Osteocyte (in vitro differentiated cells): ENCODE results near the gene LRR1. TPM values are rescaled to one million over a fixed set of nuclear protein-coding genes. Genes with fewer than 3 reads are reported as not detected.
"Not testable (repeated sequence)": the region's sequence is repeated elsewhere in the genome, so short reads cannot be mapped to it uniquely, and the experiment has no call there.

Experiments
- DNase-seq: peaks from one replicate; pipeline ENCODE4 v3.0.0; 2021; ENCODE audit warnings: mixed read lengths; ENCODE audit not compliant: unreplicated experiment; ENCODE audit errors: extremely low spot score
- H3K27ac Mint-ChIP-seq: one replicate; pipeline ENCODE4 v1.8.0; 2021; ENCODE audit warnings: mild to moderate bottlenecking, mixed read lengths; ENCODE audit not compliant: unreplicated experiment
- H3K27me3 Mint-ChIP-seq: one replicate; pipeline ENCODE4 v1.8.0; 2021; ENCODE audit warnings: mixed read lengths; ENCODE audit not compliant: unreplicated experiment
- H3K36me3 Mint-ChIP-seq: one replicate; pipeline ENCODE4 v1.8.0; 2021; ENCODE audit warnings: mixed read lengths; ENCODE audit not compliant: unreplicated experiment
- H3K4me1 Mint-ChIP-seq: one replicate; pipeline ENCODE4 v1.8.0; 2021; ENCODE audit warnings: mixed read lengths; ENCODE audit not compliant: unreplicated experiment
- H3K4me3 Mint-ChIP-seq: one replicate; pipeline ENCODE4 v1.8.0; 2021; ENCODE audit warnings: mild to moderate bottlenecking, moderate library complexity, mixed read lengths; ENCODE audit not compliant: unreplicated experiment
- H3K9me3 Mint-ChIP-seq: one replicate; pipeline ENCODE4 v1.8.0; 2021; ENCODE audit warnings: mixed read lengths; ENCODE audit not compliant: unreplicated experiment
- CTCF ChIP-seq: fragments of 200-600 bp; sonication (generic); IDR thresholded peaks from 2 replicates; pipeline ENCODE4 v1.5.0; 2021; ENCODE audit warnings: antibody characterized with exemption, mild to moderate bottlenecking, moderate library complexity
- total RNA-seq: library from RNA; stranded (reverse); gene quantifications from 2 replicates; pipeline ENCODE4 v1.2.1, GENCODE V29; 2021

LRR1 gene
- total RNA-seq, 1 donor from 2014 or later, result 7.4 TPM

DNA sequence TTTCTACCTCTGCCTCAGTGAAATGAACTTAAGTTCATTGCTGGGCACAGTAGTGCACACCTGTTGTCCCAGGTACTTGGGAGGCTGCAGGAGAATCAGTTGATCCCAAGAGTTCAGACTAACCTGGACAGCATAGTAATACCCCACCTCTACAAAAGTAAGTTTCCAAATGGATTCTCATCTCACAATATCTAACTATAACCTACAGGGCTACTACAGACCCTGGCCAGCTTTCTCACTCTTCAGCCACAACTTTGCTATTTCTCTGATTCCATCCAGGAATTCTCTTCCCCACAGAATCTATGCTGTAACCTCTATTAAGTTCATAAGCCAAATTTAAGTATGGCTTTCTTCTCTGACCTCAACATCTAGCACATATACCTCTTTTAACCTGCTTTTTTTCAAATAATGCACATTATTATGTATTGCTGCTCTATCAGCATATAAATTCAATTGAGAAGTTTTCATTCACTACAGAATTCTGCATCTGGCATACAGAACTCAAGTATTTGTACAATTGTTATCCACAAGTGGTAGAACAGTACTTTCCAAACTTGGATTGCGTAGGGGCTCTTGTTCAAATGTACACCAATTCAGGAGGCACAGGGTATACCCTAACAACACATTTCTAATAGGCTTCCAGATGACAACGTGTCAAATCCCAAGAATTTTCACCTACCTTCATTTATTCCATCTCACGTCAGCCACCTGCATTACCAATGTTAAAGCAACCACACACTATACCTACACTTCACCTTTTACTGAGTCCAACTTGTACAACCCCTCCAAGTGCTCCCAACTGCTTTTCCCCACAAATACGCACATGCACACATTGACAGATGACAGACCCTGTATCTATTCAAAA lies 16.4 kb upstream of the LRR1 start:
- peak overlapping the region; percentile 53 for H3K27ac Mint-ChIP-seq
- H3K4me1 Mint-ChIP-seq, result peaks cover 37% of the 10 kb centered on the region
- H3K36me3 Mint-ChIP-seq, result peaks cover 37% of the 10 kb centered on the region
- DNase-seq, result no peak
- no peaks in the 10 kb centered on the region for H3K27me3 Mint-ChIP-seq
- H3K9me3 Mint-ChIP-seq, result no peaks in the 10 kb centered on the region
- no peak overlapping the region for H3K4me3 Mint-ChIP-seq
- TF ChIP-seq CTCF, result no peak

- DNase-seq, result no peak
- peak overlapping the region; percentile 55 for H3K4me3 Mint-ChIP-seq
- no peaks in the 10 kb centered on the region for H3K9me3 Mint-ChIP-seq
- peaks cover 32% of the 10 kb centered on the region for H3K36me3 Mint-ChIP-seq
- peak overlapping the region; percentile 34 for H3K27ac Mint-ChIP-seq
- peaks cover 37% of the 10 kb centered on the region for H3K4me1 Mint-ChIP-seq
- no peaks in the 10 kb centered on the region for H3K27me3 Mint-ChIP-seq
- TF ChIP-seq CTCF, result no peak
These were observed 15.1 kb upstream of the LRR1 start for GRCh38 chr14:49583629-49584028.

GRCh38 chr14:49584058-49584457 lies 14.7 kb upstream of the LRR1 start:
- Mint-ChIP-seq H3K4me3 (peak overlapping the region; percentile 92), H3K27ac (peak overlapping the region; percentile 99), H3K9me3 (no peaks in the 10 kb centered on the region), H3K27me3 (no peaks in the 10 kb centered on the region), H3K4me1 (peaks cover 37% of the 10 kb centered on the region), H3K36me3 (peaks cover 32% of the 10 kb centered on the region)
- DNase-seq, result peak; percentile 21
- no peak for TF ChIP-seq CTCF

DNA sequence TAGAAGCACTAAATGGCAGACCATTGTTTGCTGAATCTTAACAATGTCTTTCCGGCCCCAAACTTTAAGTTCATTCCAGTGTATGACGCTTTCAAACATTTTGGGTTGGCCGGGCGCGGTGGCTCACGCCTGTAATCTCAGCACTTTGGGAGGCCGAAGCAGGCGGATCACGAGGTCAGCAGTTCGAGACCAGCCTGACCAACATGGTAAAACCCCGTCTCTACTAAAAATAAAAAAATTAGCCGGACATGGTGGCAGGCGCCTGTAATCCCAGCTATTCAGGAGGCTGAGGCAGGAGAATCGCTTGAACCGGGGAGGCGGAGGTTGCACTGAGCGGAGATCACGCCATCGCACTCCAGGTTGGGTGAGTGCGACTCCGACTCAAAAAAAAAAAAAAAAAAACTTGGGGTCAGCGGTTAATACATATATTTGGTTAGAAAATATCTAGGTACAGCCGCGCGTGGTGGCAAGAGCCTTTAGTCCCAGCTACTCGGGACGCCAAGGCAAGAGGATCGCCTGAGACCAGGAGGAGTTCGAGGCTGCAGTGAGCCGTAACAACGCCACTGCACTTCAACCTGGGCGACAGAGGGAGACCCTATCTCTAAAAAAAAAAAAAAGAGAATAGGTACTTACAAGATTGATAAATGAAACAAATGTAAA lies 13.6 kb upstream of the LRR1 start:
- H3K27me3 Mint-ChIP-seq, H3K9me3 Mint-ChIP-seq: not testable (repeated sequence)
- H3K4me1 Mint-ChIP-seq, result peaks cover 36% of the 10 kb centered on the region
- peak; percentile 59 for DNase-seq
- peak overlapping the region; percentile 92 for H3K4me3 Mint-ChIP-seq
- H3K36me3 Mint-ChIP-seq, result peaks cover 30% of the 10 kb centered on the region
- peak overlapping the region; percentile 99 for H3K27ac Mint-ChIP-seq

- H3K27ac Mint-ChIP-seq, result peak within 1 kb of the TSS; percentile 99
- no peaks in the 10 kb centered on the region for H3K9me3 Mint-ChIP-seq
- H3K4me1 Mint-ChIP-seq, result peaks cover 34% of the 10 kb centered on the region
- no peak for TF ChIP-seq CTCF
- peaks cover 28% of the 10 kb centered on the region for H3K36me3 Mint-ChIP-seq
- no peaks in the 10 kb centered on the region for H3K27me3 Mint-ChIP-seq
- peak; percentile 99 for DNase-seq
- peak within 1 kb of the TSS; percentile 92 for H3K4me3 Mint-ChIP-seq
These were observed 12.7 kb upstream of the LRR1 start, which contains the start of gene RPS29 for GRCh38 chr14:49585803-49586672. Gene RPS29 (minus strand): TSS chr14:49586380. CDS start chr14:49586346, 34 bp downstream.
